Gastroesophageal sphincter (tissue), 3 donors: ENCODE measurements around the gene BABAM2.

Source experiments
- EP300 ChIP-seq: sonication (generic); formaldehyde crosslinking; IDR thresholded peaks from one replicate; pipeline ENCODE4 v1.6.1; 2017; ENCODE audit warnings: antibody characterized with exemption, mild to moderate bottlenecking
- POLR2A ChIP-seq, 2 donors: fragments of 450-650 bp; IDR thresholded peaks; one replicate each; pipeline ENCODE4 v1.6.1; 2017; ENCODE audit warnings: antibody characterized with exemption in 2 of 2, mild to moderate bottlenecking in 2 of 2, moderate library complexity in 1 of 2
- POLR2AphosphoS5 ChIP-seq: sonication (generic); formaldehyde crosslinking; IDR thresholded peaks from one replicate; pipeline ENCODE4 v1.6.1; 2017; ENCODE audit warnings: antibody characterized with exemption
- TF ChIP-seq, protein P1 (sequence below), 4 experiments: fragments of 200-600 bp in 2 of 4; fragments of 450-650 bp in 2 of 4; sonication (generic) in 1 of 4; IDR thresholded peaks; one replicate each; pipeline ENCODE4 v1.5.1; 2017 to 2019; ENCODE audit warnings: antibody characterized with exemption in 4 of 4, mild to moderate bottlenecking in 2 of 4, moderate library complexity in 2 of 4

DNA sequence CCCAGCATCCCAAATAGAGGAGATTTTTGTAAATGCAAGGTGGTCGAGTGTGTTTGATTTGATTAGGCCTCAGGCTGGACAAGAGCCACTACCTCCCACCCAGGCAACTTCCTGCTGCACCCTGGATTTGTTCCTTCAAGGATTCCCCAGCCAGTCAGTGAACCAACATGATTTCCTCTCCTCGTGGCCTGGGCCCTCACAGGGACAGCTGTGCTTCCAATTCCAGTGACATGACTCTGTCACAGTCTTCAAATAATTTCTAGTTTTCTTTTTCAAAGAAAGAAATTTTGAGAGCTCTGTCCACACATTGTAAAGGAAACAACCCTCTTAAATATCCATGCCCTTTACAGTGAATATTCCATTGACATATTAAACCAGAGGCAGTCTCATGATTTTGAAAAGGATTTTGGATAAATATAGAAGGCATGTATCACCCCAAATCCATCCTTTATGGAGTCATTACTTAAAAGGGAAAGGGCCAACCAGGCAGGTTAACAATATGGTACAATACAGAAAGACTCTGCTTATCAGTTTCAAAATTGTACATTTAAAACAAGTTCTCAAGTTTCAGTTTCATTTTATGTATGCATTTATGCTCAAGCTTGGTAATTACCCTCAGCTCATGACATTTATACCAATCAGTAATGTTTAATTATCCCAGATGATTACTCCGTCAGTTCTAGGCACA is 380.8 kb downstream of the BABAM2 start:
- TF ChIP-seq POLR2A (IDR thresholded peaks at IDR 0.05) (no peak), POLR2AphosphoS5 (no peak), EP300 (no peak)
- TF ChIP-seq, protein P1, sequence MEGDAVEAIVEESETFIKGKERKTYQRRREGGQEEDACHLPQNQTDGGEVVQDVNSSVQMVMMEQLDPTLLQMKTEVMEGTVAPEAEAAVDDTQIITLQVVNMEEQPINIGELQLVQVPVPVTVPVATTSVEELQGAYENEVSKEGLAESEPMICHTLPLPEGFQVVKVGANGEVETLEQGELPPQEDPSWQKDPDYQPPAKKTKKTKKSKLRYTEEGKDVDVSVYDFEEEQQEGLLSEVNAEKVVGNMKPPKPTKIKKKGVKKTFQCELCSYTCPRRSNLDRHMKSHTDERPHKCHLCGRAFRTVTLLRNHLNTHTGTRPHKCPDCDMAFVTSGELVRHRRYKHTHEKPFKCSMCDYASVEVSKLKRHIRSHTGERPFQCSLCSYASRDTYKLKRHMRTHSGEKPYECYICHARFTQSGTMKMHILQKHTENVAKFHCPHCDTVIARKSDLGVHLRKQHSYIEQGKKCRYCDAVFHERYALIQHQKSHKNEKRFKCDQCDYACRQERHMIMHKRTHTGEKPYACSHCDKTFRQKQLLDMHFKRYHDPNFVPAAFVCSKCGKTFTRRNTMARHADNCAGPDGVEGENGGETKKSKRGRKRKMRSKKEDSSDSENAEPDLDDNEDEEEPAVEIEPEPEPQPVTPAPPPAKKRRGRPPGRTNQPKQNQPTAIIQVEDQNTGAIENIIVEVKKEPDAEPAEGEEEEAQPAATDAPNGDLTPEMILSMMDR (IDR thresholded peaks at IDR 0.05) = no peak
